ENCODE data around the gene CUX1.
"Not testable (repeated sequence)": the region's sequence is repeated elsewhere in the genome, so short reads cannot be mapped to it uniquely, and the experiment has no call there.

Gene CUX1

DNA sequence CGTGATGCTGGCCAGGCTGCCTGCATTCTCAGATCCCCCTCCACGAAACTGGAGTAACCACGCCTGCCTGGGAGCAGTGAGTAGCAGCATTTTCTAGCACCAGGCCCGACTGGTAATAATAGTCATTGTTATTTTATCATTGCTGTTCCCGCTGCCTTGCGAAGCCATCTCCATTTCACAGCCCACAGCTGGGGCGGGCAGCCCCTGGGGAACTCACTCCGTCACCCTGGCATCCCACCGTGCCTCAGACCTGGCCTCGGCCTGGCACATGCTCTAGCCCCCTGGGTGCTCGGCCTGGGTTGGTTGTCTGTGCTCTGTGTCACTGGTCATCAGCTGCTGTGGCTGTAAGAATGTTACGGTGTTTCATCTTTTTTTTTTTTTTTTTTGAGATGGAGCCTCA, 411.5 kb downstream of the CUX1 start:
- no peaks in the 10 kb centered on the region for H3K27me3 ChIP-seq (replicated peaks; ENCODE audit: insufficient read depth, low read length)
- H2AFZ ChIP-seq (ENCODE audit: low read length), result no peak overlapping the region
- H3K4me1 ChIP-seq (ENCODE audit: low read length), result no peaks in the 10 kb centered on the region
- H4K20me1 ChIP-seq (ENCODE audit: insufficient read depth, low read length), result no peaks in the 10 kb centered on the region
- H3K36me3 ChIP-seq (replicated peaks; ENCODE audit: insufficient read depth, low read length), result no peaks in the 10 kb centered on the region
- no peaks in the 10 kb centered on the region for H3K79me2 ChIP-seq (ENCODE audit: low read length)
- TF ChIP-seq EZH2 (optimal IDR thresholded peaks at IDR 0.05; ENCODE audit: low read depth, low read length) (no peak), EZH2phosphoT487 (IDR thresholded peaks at IDR 0.05; ENCODE audit: low read length) (no peak)
- TF ChIP-seq, protein P1, sequence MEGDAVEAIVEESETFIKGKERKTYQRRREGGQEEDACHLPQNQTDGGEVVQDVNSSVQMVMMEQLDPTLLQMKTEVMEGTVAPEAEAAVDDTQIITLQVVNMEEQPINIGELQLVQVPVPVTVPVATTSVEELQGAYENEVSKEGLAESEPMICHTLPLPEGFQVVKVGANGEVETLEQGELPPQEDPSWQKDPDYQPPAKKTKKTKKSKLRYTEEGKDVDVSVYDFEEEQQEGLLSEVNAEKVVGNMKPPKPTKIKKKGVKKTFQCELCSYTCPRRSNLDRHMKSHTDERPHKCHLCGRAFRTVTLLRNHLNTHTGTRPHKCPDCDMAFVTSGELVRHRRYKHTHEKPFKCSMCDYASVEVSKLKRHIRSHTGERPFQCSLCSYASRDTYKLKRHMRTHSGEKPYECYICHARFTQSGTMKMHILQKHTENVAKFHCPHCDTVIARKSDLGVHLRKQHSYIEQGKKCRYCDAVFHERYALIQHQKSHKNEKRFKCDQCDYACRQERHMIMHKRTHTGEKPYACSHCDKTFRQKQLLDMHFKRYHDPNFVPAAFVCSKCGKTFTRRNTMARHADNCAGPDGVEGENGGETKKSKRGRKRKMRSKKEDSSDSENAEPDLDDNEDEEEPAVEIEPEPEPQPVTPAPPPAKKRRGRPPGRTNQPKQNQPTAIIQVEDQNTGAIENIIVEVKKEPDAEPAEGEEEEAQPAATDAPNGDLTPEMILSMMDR (IDR thresholded peaks at IDR 0.05; ENCODE audit: low read length), result no peak
- no peak overlapping the region for H3K4me2 ChIP-seq (ENCODE audit: low read depth, low read length)
- H3K9me3 ChIP-seq (replicated peaks; ENCODE audit: insufficient read depth, low read length), result no peaks in the 10 kb centered on the region
- no peak for DNase-seq
- no peaks in the 10 kb centered on the region for H3F3A ChIP-seq (ENCODE audit: insufficient read depth, low read length)
- H3K9me2 ChIP-seq (replicated peaks; ENCODE audit: insufficient read depth, low read length), result no peaks in the 10 kb centered on the region
- no peak overlapping the region for H3K4me3 ChIP-seq (ENCODE audit: low read length)
- no peak overlapping the region for H3K9ac ChIP-seq (ENCODE audit: low read length)
- no peak overlapping the region for H3K27ac ChIP-seq (ENCODE audit: low read length)

DNA sequence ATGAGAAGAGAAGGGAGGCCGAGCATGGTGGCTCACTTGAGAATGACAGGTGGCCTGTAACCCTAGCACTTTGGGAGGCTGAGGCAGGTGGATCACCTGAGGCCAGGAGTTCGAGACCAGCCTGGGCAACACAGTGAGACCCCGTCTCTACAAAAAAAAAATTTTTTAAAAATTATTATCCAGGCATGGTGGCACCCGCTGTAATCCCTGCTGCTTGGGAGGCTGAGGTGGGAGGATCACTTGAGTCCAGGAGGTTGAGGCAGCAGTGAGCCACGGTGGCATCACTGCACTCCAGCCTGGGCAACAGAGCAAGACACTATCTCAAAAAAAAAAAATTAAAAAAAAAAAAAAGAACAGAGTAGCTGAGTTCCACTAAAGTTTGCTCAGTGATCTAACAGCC, 412.7 kb downstream of the CUX1 start:
- not testable (repeated sequence) for H3K36me3 ChIP-seq (replicated peaks; ENCODE audit: insufficient read depth, low read length); H3K4me1 ChIP-seq (ENCODE audit: low read length); H3K79me2 ChIP-seq (ENCODE audit: low read length); H3F3A ChIP-seq (ENCODE audit: insufficient read depth, low read length); H3K27ac ChIP-seq (ENCODE audit: low read length); H3K27me3 ChIP-seq (replicated peaks; ENCODE audit: insufficient read depth, low read length); H3K9ac ChIP-seq (ENCODE audit: low read length); H3K4me2 ChIP-seq (ENCODE audit: low read depth, low read length); H3K9me2 ChIP-seq (replicated peaks; ENCODE audit: insufficient read depth, low read length); H4K20me1 ChIP-seq (ENCODE audit: insufficient read depth, low read length); DNase-seq; H3K4me3 ChIP-seq (ENCODE audit: low read length); H2AFZ ChIP-seq (ENCODE audit: low read length); H3K9me3 ChIP-seq (replicated peaks; ENCODE audit: insufficient read depth, low read length)

DNA sequence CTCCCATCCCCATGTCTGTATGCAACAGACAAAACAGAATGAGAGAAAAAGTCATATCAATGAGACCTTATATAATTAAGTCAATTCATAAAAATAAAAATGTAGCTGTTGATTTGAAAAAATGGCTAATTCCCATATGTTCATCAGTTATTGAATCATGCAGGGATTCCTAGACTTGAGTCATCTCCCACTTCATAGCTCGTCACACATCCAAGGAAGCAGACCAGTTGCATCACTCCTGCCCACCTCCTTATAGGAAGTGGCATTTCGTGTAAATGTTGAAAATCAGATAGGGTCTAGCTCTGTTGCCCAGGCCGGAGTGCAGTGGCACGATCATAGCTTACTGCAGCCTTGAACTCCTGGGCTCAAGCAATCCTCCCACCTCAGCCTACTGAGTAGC, 413.2 kb downstream of the CUX1 start:
- Histone ChIP-seq H3K79me2 (ENCODE audit: low read length) (no peaks in the 10 kb centered on the region), H3K9ac (ENCODE audit: low read length) (no peak overlapping the region), H4K20me1 (ENCODE audit: insufficient read depth, low read length) (no peaks in the 10 kb centered on the region), H3K4me2 (ENCODE audit: low read depth, low read length) (no peak overlapping the region), H3K9me2 (replicated peaks; ENCODE audit: insufficient read depth, low read length) (no peaks in the 10 kb centered on the region), H3F3A (ENCODE audit: insufficient read depth, low read length) (no peaks in the 10 kb centered on the region), H2AFZ (ENCODE audit: low read length) (no peak overlapping the region), H3K9me3 (replicated peaks; ENCODE audit: insufficient read depth, low read length) (no peaks in the 10 kb centered on the region), H3K4me1 (ENCODE audit: low read length) (no peaks in the 10 kb centered on the region), H3K27ac (ENCODE audit: low read length) (no peak overlapping the region), H3K4me3 (ENCODE audit: low read length) (no peak overlapping the region), H3K27me3 (replicated peaks; ENCODE audit: insufficient read depth, low read length) (no peaks in the 10 kb centered on the region), H3K36me3 (replicated peaks; ENCODE audit: insufficient read depth, low read length) (no peaks in the 10 kb centered on the region)
- no peak for TF ChIP-seq EZH2phosphoT487 (IDR thresholded peaks at IDR 0.05; ENCODE audit: low read length)
- TF ChIP-seq, protein P1 (IDR thresholded peaks at IDR 0.05; ENCODE audit: low read length), result no peak
- no peak for TF ChIP-seq EZH2 (optimal IDR thresholded peaks at IDR 0.05; ENCODE audit: low read depth, low read length)
- DNase-seq, result no peak

DNA sequence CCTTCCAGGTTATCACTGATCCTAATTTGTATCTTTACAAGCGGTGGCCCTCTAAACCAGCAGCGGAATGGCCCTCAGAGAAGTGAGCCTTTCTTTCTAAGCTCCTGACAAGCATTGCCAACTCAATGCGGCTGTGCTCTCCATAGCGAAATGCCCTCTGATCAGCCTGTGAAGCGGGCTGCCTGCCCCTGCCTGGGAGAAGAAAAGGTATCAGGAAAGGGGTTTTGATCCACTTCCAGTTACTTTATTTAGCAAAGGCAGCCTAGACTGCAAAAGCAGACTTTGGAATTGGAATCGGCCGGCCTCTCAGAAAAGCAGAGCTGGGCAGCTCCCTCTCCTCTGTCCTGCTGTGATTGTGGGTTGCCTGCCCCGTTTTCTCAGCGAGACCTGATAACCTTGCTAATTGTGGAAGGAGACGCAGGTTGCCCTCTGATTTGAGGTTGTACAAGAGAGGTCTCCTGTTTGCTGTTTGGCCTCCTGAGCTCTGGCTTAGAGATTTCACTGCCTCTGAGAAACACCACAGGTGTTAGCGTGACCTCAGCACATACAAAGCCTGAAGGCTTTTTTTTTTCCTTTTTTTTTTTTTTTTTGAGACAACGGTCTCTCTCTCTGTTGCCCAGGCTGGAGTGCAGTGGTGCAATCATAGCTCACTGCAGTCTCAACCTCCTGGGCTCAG, 415.3 kb downstream of the CUX1 start:
- Histone ChIP-seq H3K9me2 (replicated peaks; ENCODE audit: insufficient read depth, low read length) (no peaks in the 10 kb centered on the region), H3K9ac (ENCODE audit: low read length) (no peak overlapping the region), H3K4me1 (ENCODE audit: low read length) (no peaks in the 10 kb centered on the region), H2AFZ (ENCODE audit: low read length) (no peak overlapping the region), H3K9me3 (replicated peaks; ENCODE audit: insufficient read depth, low read length) (no peaks in the 10 kb centered on the region), H3K27ac (ENCODE audit: low read length) (no peak overlapping the region), H3K4me2 (ENCODE audit: low read depth, low read length) (no peak overlapping the region), H3K4me3 (ENCODE audit: low read length) (no peak overlapping the region), H4K20me1 (ENCODE audit: insufficient read depth, low read length) (no peaks in the 10 kb centered on the region), H3K36me3 (replicated peaks; ENCODE audit: insufficient read depth, low read length) (no peaks in the 10 kb centered on the region), H3K79me2 (ENCODE audit: low read length) (no peaks in the 10 kb centered on the region), H3K27me3 (replicated peaks; ENCODE audit: insufficient read depth, low read length) (no peaks in the 10 kb centered on the region), H3F3A (ENCODE audit: insufficient read depth, low read length) (no peaks in the 10 kb centered on the region)
- DNase-seq, result no peak
- no peak for TF ChIP-seq EZH2 (optimal IDR thresholded peaks at IDR 0.05; ENCODE audit: low read depth, low read length)
- no peak for TF ChIP-seq EZH2phosphoT487 (IDR thresholded peaks at IDR 0.05; ENCODE audit: low read length)
- TF ChIP-seq, protein P1 (IDR thresholded peaks at IDR 0.05; ENCODE audit: low read length), result no peak

Measured in MM.1S (cell line).